ENCODE results near the gene HCN3. TPM values are rescaled to one million over a fixed set of nuclear protein-coding genes. Genes with fewer than 3 reads are reported as not detected.

Gene HCN3
- total RNA-seq, 1 experiment from 2014 or later, result 5.4 TPM

GRCh38 chr1:155253208-155253607 lies 24.1 kb upstream of the HCN3 start:
- H3K9ac ChIP-seq (ENCODE audit: extremely low read depth, insufficient read length, low read length), result no peak overlapping the region
- H3K18ac ChIP-seq (ENCODE audit: insufficient read length, low read depth, low read length), result no peak overlapping the region
- H4K20me1 ChIP-seq (ENCODE audit: control insufficient read depth, insufficient read depth, insufficient read length), result no peaks in the 10 kb centered on the region
- no peak overlapping the region for H3K27ac ChIP-seq (ENCODE audit: insufficient read length, low read depth, low read length)
- H2AFZ ChIP-seq (ENCODE audit: low read length), result no peak overlapping the region
- no peak for DNase-seq
- Mint-ChIP-seq H3K4me1 (peaks cover 30 to 32% of the 10 kb centered on the region in 2 experiments), H3K36me3 (ENCODE audit: insufficient read depth in 1 of 3, low read depth in 3 of 3) (peaks cover 6 to 25% (median 18%) of the 10 kb centered on the region in 3 experiments), H3K27ac (no peak overlapping the region), H3K4me3 (peak overlapping the region; percentile 73 to 88), H3K27me3 (ENCODE audit: low read depth) (peaks cover 2% of the 10 kb centered on the region; the same call in 1 of the 2 replicates), H3K9me3 (no peaks in the 10 kb centered on the region)
- no peaks in the 10 kb centered on the region for H3K79me2 ChIP-seq (ENCODE audit: insufficient read depth, low read length)
- H2BK15ac ChIP-seq (ENCODE audit: low read depth, low read length), result no peak overlapping the region
- no peak overlapping the region for H3T11ph ChIP-seq (ENCODE audit: low read length)
- peaks cover 14% of the 10 kb centered on the region for H3K23me2 ChIP-seq (ENCODE audit: insufficient read length, low read depth, low read length, poor library complexity, severe bottlenecking)
- no peak overlapping the region for H3K56ac ChIP-seq (ENCODE audit: insufficient read length, low read depth, low read length)
- no peak overlapping the region for H2BK5ac ChIP-seq (ENCODE audit: insufficient read length, low read length)
- no peaks in the 10 kb centered on the region for H3K9me3 ChIP-seq (ENCODE audit: control insufficient read depth, low read depth, low read length)
- H4K91ac ChIP-seq (ENCODE audit: insufficient read length, low read depth, low read length), result no peak overlapping the region
- no peak overlapping the region for H3K14ac ChIP-seq (ENCODE audit: insufficient read depth, low read length)
- no peak overlapping the region for H3K4me2 ChIP-seq (ENCODE audit: insufficient read depth, insufficient read length, low read length)
- H3K23ac ChIP-seq (ENCODE audit: insufficient read length, low read depth, low read length), result no peak overlapping the region
- peaks cover 4% of the 10 kb centered on the region; the same call in 1 of the 2 replicates for H3K4me1 ChIP-seq (ENCODE audit: insufficient read depth, low read length)
- no peak overlapping the region for H2AK5ac ChIP-seq (ENCODE audit: insufficient read length, low read length)
- H4K8ac ChIP-seq (replicated peaks; ENCODE audit: insufficient read length, low read depth, low read length), result no peak overlapping the region
- H2BK20ac ChIP-seq (ENCODE audit: low read depth, low read length, poor library complexity, severe bottlenecking), result no peak overlapping the region
- no peak overlapping the region for H2BK120ac ChIP-seq (ENCODE audit: low read depth, low read length, poor library complexity, severe bottlenecking)
- no peak overlapping the region for H3K4ac ChIP-seq (ENCODE audit: low read depth, low read length)
- WGBS (ENCODE audit: extremely low coverage, insufficient read length, low lambda C conversion rate), result no CpG with 5 or more reads among the region's 5 CpGs
- H3K27me3 ChIP-seq (ENCODE audit: insufficient read depth, low read length), result no peaks in the 10 kb centered on the region
- no peak overlapping the region for H4K5ac ChIP-seq (ENCODE audit: insufficient read length, low read depth, low read length)
- TF ChIP-seq CTCF (conservative IDR thresholded peaks at IDR 0.05), result no peak; the same call in 2 of the 3 replicates
- H3K79me1 ChIP-seq (ENCODE audit: insufficient read depth, low read depth, low read length, poor library complexity, severe bottlenecking), result no peaks in the 10 kb centered on the region
- no peak overlapping the region for H2BK12ac ChIP-seq (ENCODE audit: insufficient read length, low read depth, low read length)

Measured in H9 (cell line).